Thyroid gland (tissue), 4 donors: ENCODE data around the gene SCARB1. TPM values are rescaled to one million over a fixed set of nuclear protein-coding genes. Genes with fewer than 3 reads are reported as not detected.

Source experiments
- DNase-seq, 2 donors: peaks; one replicate each; pipeline ENCODE4 v3.0.0-alpha.2; 2019
- H3K27ac ChIP-seq, 3 donors: fragments of 200-600 bp; sonication (generic); 1 replicate in 2 of 3; 2 replicates in 1 of 3; pipeline ENCODE4 v1.5.1; 2016 to 2019; ENCODE audit warnings: mild to moderate bottlenecking in 1 of 3, moderate library complexity in 1 of 3
- H3K27me3 ChIP-seq: fragments of 200-600 bp; sonication (generic); one replicate; pipeline ENCODE4 v1.5.1; 2019
- H3K36me3 ChIP-seq, 2 donors: fragments of 200-600 bp; sonication (generic); one replicate each; pipeline ENCODE4 v1.5.1; 2016 to 2019
- H3K4me1 ChIP-seq, 2 donors: fragments of 200-600 bp; sonication (generic); one replicate each; pipeline ENCODE4 v1.5.1; 2017 to 2019
- H3K4me3 ChIP-seq, 3 donors: fragments of 200-600 bp; sonication (generic); replicated peaks in 1 of 3; 1 replicate in 2 of 3; 2 replicates in 1 of 3; pipeline ENCODE4 v1.5.1; 2016; ENCODE audit warnings: mild to moderate bottlenecking in 1 of 3
- H3K9me3 ChIP-seq: fragments of 200-600 bp; sonication (generic); one replicate; pipeline ENCODE4 v1.5.1; 2017
- CTCF ChIP-seq, 6 experiments: fragments of 200-600 bp in 3 of 6; fragments of 450-650 bp in 3 of 6; sonication (generic) in 3 of 6; IDR thresholded peaks; one replicate each; pipeline ENCODE4 v1.5.1; 2016 to 2019; ENCODE audit warnings: antibody characterized with exemption in 6 of 6, mild to moderate bottlenecking in 2 of 6, inconsistent platforms in 1 of 6, moderate library complexity in 1 of 6
- POLR2A ChIP-seq, 2 donors: fragments of 450-650 bp; IDR thresholded peaks; one replicate each; pipeline ENCODE4 v1.6.1; 2017; ENCODE audit warnings: antibody characterized with exemption in 2 of 2, mild to moderate bottlenecking in 2 of 2, moderate library complexity in 1 of 2
- WGBS, 2 donors: methylation state at CpG; one replicate each; pipeline ENCODE4 v1.1.5; 2017; 5-methylcytosine and 5-hydroxymethylcytosine counted together
- intact Hi-C: fragments of 100-400 bp; cut with DNase I; formaldehyde crosslinking; loops from one replicate; pipeline ENCODE4 v1.15.1; 2023
- total RNA-seq, 4 donors: library from RNA; depleted of rRNA; stranded (reverse); fragments of >200 nt; gene quantifications; one replicate each; pipeline ENCODE4 v1.2.3, GENCODE V29; 2016

The SCARB1 gene
- total RNA-seq, 4 donors from 2014 or later = 10.9 to 16.0 (median 15.4) TPM

GRCh38 chr12:124870515-124870914, 6.9 kb upstream of the SCARB1 start:
- intact Hi-C loops = loop anchor here (10.0 kb wide), 1 partner anchor 66 kb away; no protein-coding TSS in a partner anchor
- no peaks in the 10 kb centered on the region for H3K27me3 ChIP-seq
- no peak for DNase-seq
- WGBS, 2 donors = 93 to 96% methylated on average over 4 of the region's 4 CpGs
- no peaks in the 10 kb centered on the region for H3K36me3 ChIP-seq
- no peak overlapping the region for H3K27ac ChIP-seq
- TF ChIP-seq POLR2A (IDR thresholded peaks at IDR 0.05) = no peak
- no peak for TF ChIP-seq CTCF (IDR thresholded peaks at IDR 0.05)
- no peaks in the 10 kb centered on the region for H3K9me3 ChIP-seq
- H3K4me1 ChIP-seq = no peaks in the 10 kb centered on the region
- no peak overlapping the region for H3K4me3 ChIP-seq

GRCh38 chr12:124869059-124869665, 5.5 kb upstream of the SCARB1 start:
- no peak for DNase-seq
- no peak overlapping the region for H3K27ac ChIP-seq
- TF ChIP-seq POLR2A (IDR thresholded peaks at IDR 0.05) = no peak
- no peak overlapping the region for H3K4me3 ChIP-seq
- WGBS, 2 donors = 71 to 79% methylated on average over 14 to 17 of the region's 17 CpGs
- no peaks in the 10 kb centered on the region for H3K27me3 ChIP-seq
- intact Hi-C loops = no loop called here
- no peaks in the 10 kb centered on the region for H3K9me3 ChIP-seq
- H3K4me1 ChIP-seq = peaks cover 2 to 3% of the 10 kb centered on the region in 2 donors
- H3K36me3 ChIP-seq = no peaks in the 10 kb centered on the region

GRCh38 chr12:124868252-124869058, 4.8 kb upstream of the SCARB1 start:
- no peaks in the 10 kb centered on the region for H3K36me3 ChIP-seq
- no peaks in the 10 kb centered on the region for H3K9me3 ChIP-seq
- intact Hi-C loops = no loop called here
- H3K4me1 ChIP-seq = peaks cover 4 to 6% of the 10 kb centered on the region in 2 donors
- TF ChIP-seq CTCF (IDR thresholded peaks at IDR 0.05) (no peak), POLR2A (IDR thresholded peaks at IDR 0.05) (no peak)
- no peak overlapping the region for H3K27ac ChIP-seq
- no peaks in the 10 kb centered on the region for H3K27me3 ChIP-seq
- WGBS, 2 donors = 78 to 80% methylated on average over 11 of the region's 11 CpGs
- no peak overlapping the region for H3K4me3 ChIP-seq
- DNase-seq = no peak

GRCh38 chr12:124867401-124867930, 3.8 kb upstream of the SCARB1 start:
- Histone ChIP-seq H3K27ac (no peak overlapping the region), H3K4me3 (no peak overlapping the region), H3K27me3 (no peaks in the 10 kb centered on the region), H3K4me1 (peaks cover 4 to 16% of the 10 kb centered on the region in 2 donors), H3K9me3 (no peaks in the 10 kb centered on the region), H3K36me3 (no peaks in the 10 kb centered on the region)
- intact Hi-C loops = no loop called here
- no peak for DNase-seq
- no peak for TF ChIP-seq POLR2A (IDR thresholded peaks at IDR 0.05)
- no peak for TF ChIP-seq CTCF (IDR thresholded peaks at IDR 0.05)
- 67 to 81% methylated on average over 6 of the region's 6 CpGs for WGBS, 2 donors

GRCh38 chr12:124866883-124867400, 3.3 kb upstream of the SCARB1 start:
- H3K27me3 ChIP-seq = no peaks in the 10 kb centered on the region
- no peak overlapping the region for H3K27ac ChIP-seq
- no peak overlapping the region for H3K4me3 ChIP-seq
- TF ChIP-seq CTCF (IDR thresholded peaks at IDR 0.05) (no peak), POLR2A (IDR thresholded peaks at IDR 0.05) (no peak)
- DNase-seq = no peak
- H3K36me3 ChIP-seq = no peaks in the 10 kb centered on the region
- WGBS, 2 donors = 63 to 71% methylated on average over 9 of the region's 9 CpGs
- peaks cover 4 to 16% of the 10 kb centered on the region in 2 donors for H3K4me1 ChIP-seq
- no peaks in the 10 kb centered on the region for H3K9me3 ChIP-seq
- intact Hi-C loops = no loop called here
